HG03060 (cell line): ENCODE measurements around the gene MAGOHB.

Experiments used
- ATAC-seq: cut with Tn5 transposase; IDR thresholded peaks from one replicate; pipeline ENCODE4 v1.9.1; 2021; ENCODE audit warnings: low read depth, moderate number of reproducible peaks; ENCODE audit not compliant: unreplicated experiment

MAGOHB gene

DNA sequence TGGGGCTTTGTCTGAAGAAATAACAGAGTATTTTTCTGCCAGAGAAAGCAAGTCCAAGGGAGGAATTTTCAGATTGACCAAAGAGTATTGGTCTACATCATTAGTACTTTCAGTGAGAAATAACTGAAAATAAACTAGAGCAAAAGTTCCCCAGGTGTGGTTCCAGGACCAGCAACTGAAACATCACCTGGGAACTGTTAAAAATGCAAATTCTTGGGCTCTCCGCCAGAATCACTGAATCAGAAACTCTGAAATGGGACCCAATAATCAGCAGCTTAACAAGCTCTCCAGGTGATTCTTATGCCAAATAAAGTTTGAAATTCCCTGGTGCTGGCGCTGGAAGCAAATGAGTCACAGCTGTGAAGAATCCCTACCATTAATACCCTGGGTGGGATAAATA lies 55.6 kb downstream of the MAGOHB start:
- no peak for ATAC-seq

DNA sequence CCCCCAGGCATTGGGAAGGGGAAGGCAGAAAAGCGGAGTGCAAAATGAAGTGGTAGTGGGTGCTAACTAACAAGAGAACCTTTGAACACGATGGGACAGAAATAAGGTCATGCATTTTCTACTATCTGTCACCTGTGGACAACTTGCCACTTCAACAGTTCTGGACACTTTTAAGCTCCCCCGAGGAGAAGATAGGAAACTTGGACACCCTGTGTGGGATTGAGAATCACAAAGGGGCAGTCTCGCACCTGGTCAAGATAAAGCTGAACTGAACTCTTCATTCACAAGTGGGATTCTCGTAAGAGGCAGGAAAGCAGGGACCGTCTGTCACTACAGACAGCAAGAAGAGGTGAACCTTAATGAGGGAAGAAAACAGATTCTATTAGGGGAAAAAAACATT lies 56.1 kb downstream of the MAGOHB start:
- no peak for ATAC-seq

DNA sequence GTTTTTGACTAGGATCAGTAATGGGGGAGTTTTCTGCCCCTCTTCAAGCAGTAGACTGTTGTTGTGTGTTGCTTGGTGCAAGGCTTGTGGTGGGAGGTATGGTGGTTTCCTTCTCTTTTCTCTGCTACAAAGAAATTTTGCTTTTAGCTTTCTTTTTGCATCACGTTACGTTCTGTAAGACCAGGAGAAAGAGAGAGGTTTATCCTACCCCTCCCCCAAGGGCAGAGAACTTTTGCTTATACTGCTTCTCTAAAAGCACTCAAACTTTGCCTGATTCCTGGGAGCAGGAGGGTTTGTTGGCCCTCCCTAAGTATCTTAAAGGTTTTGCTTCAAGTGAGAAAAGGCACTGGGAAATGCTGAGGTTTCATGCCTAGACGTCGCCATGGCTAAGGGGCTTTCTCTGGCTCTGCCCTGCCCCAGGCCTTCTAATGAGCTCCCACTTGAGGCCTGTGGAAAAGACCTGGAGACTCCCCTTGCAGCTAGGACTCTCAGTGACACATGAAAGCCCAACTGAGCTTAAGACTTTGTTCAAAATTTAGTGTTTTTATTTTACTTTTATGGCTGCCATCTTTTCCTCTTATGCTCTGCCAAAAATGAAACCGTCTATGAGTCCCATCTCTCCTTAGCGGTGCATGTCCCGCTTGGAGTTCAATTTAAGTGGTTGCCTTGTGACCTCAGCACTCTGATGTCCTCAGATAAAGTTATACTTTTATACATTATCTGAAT lies 58.5 kb downstream of the MAGOHB start:
- ATAC-seq: no peak

DNA sequence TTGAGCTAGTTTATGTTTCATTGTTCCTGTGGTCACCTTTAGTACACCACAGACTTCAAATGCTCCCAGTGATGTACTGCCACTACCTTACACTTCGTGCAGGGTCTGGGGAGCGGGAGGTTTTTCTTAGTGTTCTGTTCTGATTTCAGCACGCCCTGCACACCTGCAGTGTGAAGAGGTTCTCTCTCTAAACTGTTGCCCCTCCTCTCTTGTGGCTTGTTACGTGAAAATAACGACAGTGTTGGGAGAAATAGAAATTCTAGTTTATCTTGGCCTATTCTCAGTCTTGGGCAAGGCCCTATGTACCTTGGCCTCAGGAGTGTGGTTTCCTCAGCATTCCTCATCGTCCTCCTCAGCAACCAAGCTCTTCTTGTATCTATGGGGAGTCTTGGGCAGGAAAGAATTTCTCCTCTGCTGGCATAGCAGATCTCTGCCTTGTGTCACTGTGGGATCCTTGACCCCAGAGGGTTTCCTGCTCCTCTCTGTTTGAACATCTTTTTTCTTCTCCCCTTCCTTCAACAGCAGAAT lies 59.1 kb downstream of the MAGOHB start:
- no peak for ATAC-seq
